GM21619 (cell line): ENCODE measurements around the gene SRP19.
"Not testable (repeated sequence)": the region's sequence is repeated elsewhere in the genome, so short reads cannot be mapped to it uniquely, and the experiment has no call there.

Experiments used
- ATAC-seq: cut with Tn5 transposase; IDR thresholded peaks from one replicate; pipeline ENCODE4 v1.9.1; 2021; ENCODE audit not compliant: unreplicated experiment

SRP19 gene

DNA sequence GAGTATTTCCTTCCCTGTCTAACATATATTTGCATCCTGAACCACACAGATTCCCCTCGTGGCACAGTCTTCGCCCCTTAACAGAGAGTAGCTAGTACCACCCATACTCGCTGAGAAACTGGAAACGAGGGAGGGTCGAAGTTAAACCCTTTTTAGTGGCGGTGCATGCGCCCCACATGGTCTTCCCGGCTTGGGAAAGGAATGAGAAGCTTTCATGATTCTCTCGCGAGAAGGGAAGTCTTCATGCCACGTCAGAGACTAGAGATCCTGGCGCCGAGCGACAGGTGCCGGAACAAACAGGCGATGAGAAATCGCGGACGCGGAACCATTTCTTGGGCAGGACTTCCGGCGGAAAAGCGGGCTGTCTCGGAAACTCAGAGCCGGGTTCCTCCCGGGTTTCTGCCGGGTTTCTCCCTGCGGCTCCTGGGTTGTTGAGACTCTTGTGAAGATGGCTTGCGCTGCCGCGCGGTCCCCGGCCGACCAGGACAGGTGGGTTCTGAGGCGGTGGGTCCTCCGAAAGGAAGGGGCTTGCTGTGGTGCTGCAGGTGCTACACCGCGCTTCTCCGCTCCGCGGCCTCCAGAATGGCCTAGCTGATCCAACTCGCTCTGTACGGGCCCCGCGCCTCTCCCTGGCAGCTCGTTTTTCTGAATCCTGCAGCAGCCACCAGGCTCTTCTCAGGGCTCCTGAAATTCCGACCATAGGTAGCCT lies at the start of gene SRP19:
SRP19 (plus strand) TSS at position 359 of the 709 bp plus-strand sequence; CDS start at position 449, 90 bp downstream.
- ATAC-seq = peak; percentile 98

- no peak for ATAC-seq
Observed at GRCh38 chr5:112812549-112812948, 48.5 kb upstream of the SRP19 start.

DNA sequence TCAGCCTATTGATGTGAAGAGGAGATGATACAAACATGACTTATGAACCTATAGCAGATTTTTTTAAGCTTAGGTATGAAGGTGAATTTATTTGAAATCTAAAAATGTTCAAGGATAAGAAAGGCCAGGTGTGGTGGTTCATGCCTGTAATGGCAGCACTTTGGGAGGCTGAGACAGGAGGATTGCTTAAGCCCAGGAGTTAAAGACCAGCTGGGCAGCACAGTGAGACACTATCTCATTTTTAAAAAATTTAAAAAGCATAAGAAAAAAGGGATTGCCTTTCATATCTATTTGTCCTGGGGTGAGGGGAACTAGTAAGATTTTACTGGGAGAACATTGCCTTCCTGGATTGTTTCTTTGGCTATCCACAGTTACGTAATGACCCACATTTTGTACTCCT lies 40.8 kb upstream of the SRP19 start:
- no peak for ATAC-seq

DNA sequence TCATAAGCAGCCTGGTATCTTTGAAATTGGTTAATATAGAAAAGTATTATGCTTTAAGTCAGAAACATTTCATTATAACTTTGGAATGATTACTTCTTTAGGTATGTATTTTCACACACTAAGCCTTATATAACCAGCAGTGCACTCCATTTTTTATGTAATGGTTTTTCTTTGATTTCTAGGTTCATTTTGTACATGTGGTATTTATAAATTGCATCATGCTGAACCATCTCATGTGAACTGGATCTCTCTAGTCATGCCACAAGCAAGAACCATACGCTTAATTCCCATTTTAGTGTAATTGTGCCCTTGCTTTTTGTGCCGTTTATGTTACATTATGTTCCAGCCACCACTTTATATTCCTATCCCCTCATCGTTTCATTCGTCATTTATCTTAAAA lies 38.6 kb upstream of the SRP19 start:
- ATAC-seq = no peak

GRCh38 chr5:112823181-112823580 lies 37.9 kb upstream of the SRP19 start:
- ATAC-seq = no peak

DNA sequence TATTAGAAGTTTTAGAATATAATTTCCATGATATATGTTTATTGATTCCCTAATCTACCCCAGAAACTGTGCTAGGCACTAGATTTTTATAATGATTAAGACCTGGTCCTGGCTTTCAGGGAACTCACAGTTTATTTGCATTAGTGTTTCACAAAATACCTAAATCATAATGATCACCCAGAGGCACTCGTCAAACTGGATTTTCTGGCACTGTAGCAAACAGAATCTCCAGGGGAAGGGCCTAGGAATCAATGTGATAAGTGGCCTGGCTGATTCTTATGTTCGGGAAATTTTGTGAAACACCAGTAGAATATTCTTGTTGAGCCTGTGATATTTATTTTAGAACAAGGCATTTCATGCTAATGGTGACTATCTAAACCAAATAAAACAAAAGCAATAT lies 37.4 kb upstream of the SRP19 start:
- ATAC-seq = no peak

GRCh38 chr5:112824197-112824596 lies 36.9 kb upstream of the SRP19 start:
- ATAC-seq = no peak

DNA sequence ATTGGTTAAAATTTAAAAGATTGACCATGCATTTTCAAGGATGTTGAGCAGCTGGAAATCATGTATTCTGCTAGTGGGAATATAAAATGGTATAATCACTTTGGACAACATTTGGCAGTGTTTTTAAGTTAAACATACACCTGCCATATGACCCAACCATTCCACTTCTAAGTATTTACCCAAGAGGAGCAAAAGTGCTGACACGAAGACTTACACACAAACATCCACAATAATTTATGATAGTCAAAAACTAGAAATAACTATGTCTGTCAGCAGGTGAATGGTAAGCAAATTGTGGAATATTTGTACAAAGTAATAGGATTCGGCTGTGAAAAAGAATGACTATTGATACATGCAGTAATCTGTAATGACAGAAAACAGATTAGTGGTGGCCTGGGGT lies 30.7 kb upstream of the SRP19 start:
- ATAC-seq = no peak

DNA sequence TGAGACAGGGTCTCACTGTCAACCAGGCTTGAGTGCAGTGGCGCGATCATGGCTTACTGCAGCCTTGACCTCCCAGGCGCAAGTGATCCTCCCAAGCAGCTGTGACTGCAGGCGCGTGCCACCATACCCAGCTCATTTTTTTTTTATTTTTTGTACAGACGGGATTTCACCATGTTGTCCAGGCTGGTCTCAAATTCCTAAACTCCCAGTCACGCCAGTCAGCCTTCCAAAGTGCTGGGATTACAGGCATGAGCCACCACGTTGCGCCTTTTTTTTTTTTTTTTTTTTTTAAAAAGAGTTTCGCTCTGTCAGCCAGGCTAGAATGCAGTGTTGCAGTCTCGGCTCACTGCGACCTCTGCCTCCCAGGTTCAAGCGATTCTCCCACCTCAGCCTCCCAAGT lies 27.1 kb upstream of the SRP19 start:
- no peak for ATAC-seq

- ATAC-seq = no peak
Observed at GRCh38 chr5:112844489-112844888, 16.6 kb upstream of the SRP19 start.

- ATAC-seq = no peak
Observed at GRCh38 chr5:112846556-112846955, 14.5 kb upstream of the SRP19 start.

DNA sequence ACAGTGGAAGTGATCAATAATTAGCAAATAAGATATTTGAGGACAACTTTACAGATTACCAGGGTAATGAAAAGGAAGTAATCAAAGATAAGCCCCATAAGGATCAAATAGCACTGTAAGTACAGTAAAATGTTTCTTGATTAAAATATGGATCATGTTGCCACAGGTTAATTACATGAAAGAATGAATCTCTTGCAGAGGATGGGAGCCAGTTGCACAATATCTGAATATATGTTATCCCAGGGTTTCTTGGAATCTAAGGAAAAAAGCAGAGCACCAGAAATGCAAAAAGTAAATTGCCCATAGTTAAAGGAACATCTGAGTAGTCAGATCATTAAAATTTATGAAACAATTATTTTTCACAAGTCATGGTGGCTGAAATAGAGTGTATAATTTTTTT lies 13.8 kb upstream of the SRP19 start:
- no peak for ATAC-seq

GRCh38 chr5:112848116-112848811 lies 12.8 kb upstream of the SRP19 start:
- peak; percentile 99 for ATAC-seq

GRCh38 chr5:112849912-112850311 lies 11.2 kb upstream of the SRP19 start:
- ATAC-seq = no peak

DNA sequence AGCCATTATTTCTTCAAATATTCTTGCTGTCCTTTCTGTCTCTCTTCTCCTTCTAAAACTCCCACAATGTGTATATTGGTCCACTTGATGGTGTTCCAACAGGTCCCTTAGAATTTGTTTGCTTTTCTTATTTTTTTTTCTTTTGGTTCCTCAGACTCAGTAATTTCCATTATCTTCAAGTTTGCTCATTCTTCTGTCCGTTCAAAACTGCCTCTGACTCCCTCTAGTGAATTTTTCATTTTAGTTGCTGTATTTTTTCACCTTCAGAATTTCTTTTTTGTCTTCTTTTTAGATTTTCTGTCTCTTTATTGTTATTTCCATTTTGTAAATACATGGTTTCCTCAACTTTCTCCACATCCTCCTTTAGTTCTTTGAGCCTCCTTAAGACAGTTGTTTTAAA lies 6.4 kb upstream of the SRP19 start:
- no peak for ATAC-seq

- ATAC-seq = no peak
Observed at GRCh38 chr5:112857866-112858265, 3.2 kb upstream of the SRP19 start.

DNA sequence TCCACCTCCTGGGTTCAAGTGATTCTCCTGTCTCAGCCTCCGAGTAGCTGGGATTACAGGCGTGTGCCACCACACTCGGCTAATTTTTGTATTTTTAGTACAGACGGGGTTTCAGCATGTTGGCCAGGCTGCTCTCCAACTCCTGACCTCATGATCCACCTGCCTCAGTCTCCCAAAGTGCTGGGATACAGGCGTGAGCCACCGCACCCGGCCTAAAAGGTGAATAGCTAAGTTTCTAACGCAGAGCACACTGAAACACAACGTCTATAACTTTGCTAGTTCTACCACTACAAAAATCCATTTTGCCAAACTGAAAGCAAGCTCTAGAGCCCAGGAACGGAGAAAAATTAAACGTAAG lies 537 bp upstream of the SRP19 start:
- ATAC-seq = not testable (repeated sequence)

GRCh38 chr5:112861638-112861985 lies 525 bp downstream of the SRP19 start:
- no peak for ATAC-seq

DNA sequence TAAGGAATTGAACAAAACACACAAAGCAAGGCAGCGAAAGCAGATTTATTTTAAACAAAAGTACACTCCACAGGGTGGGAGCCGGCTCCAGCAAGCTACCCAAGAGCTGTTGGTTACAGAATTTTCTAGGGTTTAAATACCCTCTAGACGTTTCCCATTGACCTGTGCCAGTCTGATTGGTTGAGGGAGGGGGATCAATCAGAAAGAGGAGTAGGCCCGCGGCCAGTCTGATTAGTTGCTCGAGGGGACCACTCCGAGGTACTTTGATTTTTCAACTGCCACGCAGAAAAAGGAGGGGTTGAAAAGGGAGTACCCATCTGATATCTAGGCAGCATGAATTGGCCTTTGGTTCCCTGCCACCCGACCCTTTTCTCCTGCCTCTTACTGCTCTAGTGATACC lies 998 bp downstream of the SRP19 start:
- ATAC-seq = no peak

DNA sequence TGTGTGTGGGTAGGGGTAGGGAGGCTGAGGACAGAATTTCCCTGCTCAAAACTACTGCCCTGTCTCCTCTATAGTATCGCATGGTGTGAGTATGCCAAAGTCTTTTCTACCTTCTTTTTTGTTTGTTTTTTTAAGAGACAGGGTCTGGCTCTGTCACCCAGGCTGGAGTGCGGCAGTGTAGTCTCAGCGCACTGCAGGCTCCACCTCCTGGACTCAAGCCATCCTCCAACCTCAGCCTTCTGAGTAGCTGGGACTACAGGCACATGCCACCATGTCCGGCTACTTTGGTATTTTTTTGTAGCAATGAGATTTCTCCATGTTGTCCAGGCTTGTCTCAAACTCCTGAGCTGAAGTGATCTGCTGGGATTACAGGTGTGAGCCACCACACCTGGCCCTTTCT lies 2.5 kb downstream of the SRP19 start:
- ATAC-seq = no peak

DNA sequence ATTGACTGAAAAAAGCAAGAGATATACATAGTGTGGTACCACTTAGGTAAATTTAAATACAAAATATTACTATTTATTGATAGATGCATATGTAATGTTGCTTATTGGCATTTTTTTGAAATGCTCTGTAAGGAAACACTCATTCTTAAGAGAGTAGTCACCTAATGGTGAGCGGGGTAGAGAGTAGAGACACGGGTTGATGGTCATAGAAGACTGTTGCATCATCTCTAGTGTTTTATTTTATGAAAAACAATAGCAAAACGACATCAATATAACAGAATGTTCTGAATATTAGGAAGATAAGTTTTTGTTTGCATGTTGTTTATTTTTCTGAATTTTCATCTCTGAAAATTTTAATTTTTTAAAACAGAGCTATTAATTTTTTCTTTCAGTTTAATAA lies 4.0 kb downstream of the SRP19 start:
- no peak for ATAC-seq

DNA sequence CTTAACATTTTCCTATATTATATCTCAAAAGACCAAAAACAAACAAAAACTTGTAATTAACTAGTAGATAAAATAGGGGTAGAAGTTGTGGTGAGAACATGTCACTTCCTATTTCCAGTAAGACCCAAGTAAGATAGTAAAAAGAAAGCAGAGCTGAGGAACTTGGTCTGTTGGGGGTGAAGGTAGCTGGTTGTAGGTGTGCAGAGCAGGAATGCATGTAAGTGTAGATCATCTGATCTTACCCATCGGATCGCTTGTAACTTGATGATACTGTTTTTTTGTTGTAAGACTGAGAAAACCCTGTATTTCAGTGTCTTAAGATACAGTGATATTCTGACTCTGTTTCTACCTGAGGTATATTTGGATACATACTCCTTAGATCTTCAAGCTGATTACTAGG lies 5.7 kb downstream of the SRP19 start:
- no peak for ATAC-seq

DNA sequence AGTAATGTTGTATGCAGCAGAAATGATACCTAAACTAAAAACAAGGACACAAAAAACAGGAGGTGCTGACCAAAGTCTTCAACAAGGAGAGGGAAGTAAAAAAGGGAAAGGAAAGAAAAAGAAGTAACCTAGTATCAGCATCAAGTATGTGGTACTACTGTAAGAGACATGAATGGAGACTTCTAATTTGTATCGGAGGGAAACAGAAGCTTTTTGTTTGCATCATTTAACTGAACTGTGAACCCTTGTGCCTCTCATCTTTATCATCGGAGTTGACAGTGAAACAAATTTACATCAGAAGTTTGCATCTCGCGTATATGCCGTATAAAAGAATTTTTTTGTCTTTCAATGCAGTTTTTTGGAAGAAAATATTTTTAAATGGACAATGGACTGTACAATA lies 6.3 kb downstream of the SRP19 start:
- ATAC-seq = no peak
